Inflammatory macrophage treated with lipopolysaccharide for 1 hour (primary cell): ENCODE measurements around the gene SMIM1.
"Not testable (repeated sequence)": the region's sequence is repeated elsewhere in the genome, so short reads cannot be mapped to it uniquely, and the experiment has no call there.

Experiments used
- DNase-seq, 2 donors: peaks; one replicate each; pipeline ENCODE4 v3.0.0-alpha.2; 2020 to 2022

The SMIM1 gene

GRCh38 chr1:3738943-3739342, 33.6 kb upstream of the SMIM1 start:
- DNase-seq, result no peak

GRCh38 chr1:3740042-3740441, 32.5 kb upstream of the SMIM1 start:
- no peak for DNase-seq

- no peak for DNase-seq
These were observed 31.8 kb upstream of the SMIM1 start for GRCh38 chr1:3740752-3741151.

- DNase-seq, result no peak
These were observed 30.7 kb upstream of the SMIM1 start for GRCh38 chr1:3741566-3742438.

- no peak for DNase-seq
These were observed 29.9 kb upstream of the SMIM1 start for GRCh38 chr1:3742439-3743298.

- DNase-seq, result no peak
These were observed 29.1 kb upstream of the SMIM1 start for GRCh38 chr1:3743421-3743820.

GRCh38 chr1:3743826-3744225, 28.7 kb upstream of the SMIM1 start:
- DNase-seq, result no peak

- DNase-seq, result no peak
These were observed 27.9 kb upstream of the SMIM1 start for GRCh38 chr1:3744646-3745045.

- DNase-seq, result no peak
These were observed 27.5 kb upstream of the SMIM1 start for GRCh38 chr1:3745071-3745470.

GRCh38 chr1:3745590-3746381, 26.8 kb upstream of the SMIM1 start:
- no peak for DNase-seq

GRCh38 chr1:3746389-3746829, 26.1 kb upstream of the SMIM1 start:
- DNase-seq, result no peak

GRCh38 chr1:3746830-3747521, 25.6 kb upstream of the SMIM1 start:
- DNase-seq, result peak; percentile 37 to 55

- DNase-seq, result no peak
These were observed 25.1 kb upstream of the SMIM1 start for GRCh38 chr1:3747522-3747848.

GRCh38 chr1:3747903-3748302, 24.6 kb upstream of the SMIM1 start:
- DNase-seq, result no peak

GRCh38 chr1:3748316-3748900, 24.1 kb upstream of the SMIM1 start:
- DNase-seq, result not testable (repeated sequence)

GRCh38 chr1:3749512-3749911, 23.0 kb upstream of the SMIM1 start:
- no peak for DNase-seq

- DNase-seq, result no peak
These were observed 21.8 kb upstream of the SMIM1 start for GRCh38 chr1:3750741-3751140.

GRCh38 chr1:3752400-3752945, 20.1 kb upstream of the SMIM1 start, which contains the start of gene CCDC27:
TSS of gene CCDC27 (plus strand) at chr1:3752450. CDS start at chr1:3752482, 32 bp downstream.
- DNase-seq, result no peak

- no peak for DNase-seq
These were observed 18.7 kb upstream of the SMIM1 start for GRCh38 chr1:3753656-3754454.

- no peak for DNase-seq
These were observed 16.2 kb upstream of the SMIM1 start for GRCh38 chr1:3756394-3756793.

- DNase-seq, result no peak
These were observed 13.4 kb upstream of the SMIM1 start for GRCh38 chr1:3759164-3759563.
